Choroid plexus epithelial cell (primary cell): ENCODE results near the gene EML4.
A peak's percentile ranks its signal among the peaks of the same experiment; 100 is the strongest.

Experiments used
- DNase-seq: peaks from one replicate; pipeline ENCODE4 v3.0.0-alpha.2; 2010; ENCODE audit warnings: low read depth
- H3K4me3 ChIP-seq: 2 replicates; pipeline ENCODE4 v1.5.1; 2011; ENCODE audit warnings: low read depth, mild to moderate bottlenecking, control low read depth, low read length, moderate library complexity
- TF ChIP-seq, protein P1 (sequence below): conservative IDR thresholded peaks from 2 replicates; pipeline ENCODE4 v1.5.1; 2011; ENCODE audit warnings: low read depth, mild to moderate bottlenecking, control low read depth, inconsistent platforms, low read length, moderate library complexity

The EML4 gene

DNA sequence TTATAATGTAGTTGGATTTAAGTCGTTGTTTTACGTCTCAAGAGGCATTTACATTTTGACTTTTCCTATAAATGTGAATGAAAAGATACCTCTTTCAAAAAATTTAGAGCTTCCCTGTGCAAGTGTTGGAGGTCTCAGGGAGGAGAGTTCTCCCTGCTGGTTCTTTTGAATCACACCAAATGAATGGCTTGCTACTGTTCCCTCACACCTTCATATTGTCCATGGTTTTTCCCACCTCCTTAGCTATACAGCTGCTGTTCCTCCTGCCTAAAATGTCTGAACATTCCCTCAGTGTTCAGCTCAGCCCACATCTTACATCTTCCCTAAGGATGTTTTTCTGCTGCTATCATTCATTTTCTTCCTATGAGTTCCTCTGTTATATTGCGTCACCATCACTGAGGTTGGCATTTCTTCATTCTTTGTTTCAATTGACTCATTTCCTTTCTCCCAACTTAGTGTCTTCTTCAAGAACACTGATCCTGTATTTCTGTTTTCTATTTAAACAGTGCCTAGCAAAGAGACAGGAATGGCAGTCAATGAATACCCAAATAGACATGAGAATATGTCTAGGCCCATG lies 145.8 kb downstream of the EML4 start:
- no peak overlapping the region for H3K4me3 ChIP-seq
- peak; percentile 91 for DNase-seq
- TF ChIP-seq, protein P1, sequence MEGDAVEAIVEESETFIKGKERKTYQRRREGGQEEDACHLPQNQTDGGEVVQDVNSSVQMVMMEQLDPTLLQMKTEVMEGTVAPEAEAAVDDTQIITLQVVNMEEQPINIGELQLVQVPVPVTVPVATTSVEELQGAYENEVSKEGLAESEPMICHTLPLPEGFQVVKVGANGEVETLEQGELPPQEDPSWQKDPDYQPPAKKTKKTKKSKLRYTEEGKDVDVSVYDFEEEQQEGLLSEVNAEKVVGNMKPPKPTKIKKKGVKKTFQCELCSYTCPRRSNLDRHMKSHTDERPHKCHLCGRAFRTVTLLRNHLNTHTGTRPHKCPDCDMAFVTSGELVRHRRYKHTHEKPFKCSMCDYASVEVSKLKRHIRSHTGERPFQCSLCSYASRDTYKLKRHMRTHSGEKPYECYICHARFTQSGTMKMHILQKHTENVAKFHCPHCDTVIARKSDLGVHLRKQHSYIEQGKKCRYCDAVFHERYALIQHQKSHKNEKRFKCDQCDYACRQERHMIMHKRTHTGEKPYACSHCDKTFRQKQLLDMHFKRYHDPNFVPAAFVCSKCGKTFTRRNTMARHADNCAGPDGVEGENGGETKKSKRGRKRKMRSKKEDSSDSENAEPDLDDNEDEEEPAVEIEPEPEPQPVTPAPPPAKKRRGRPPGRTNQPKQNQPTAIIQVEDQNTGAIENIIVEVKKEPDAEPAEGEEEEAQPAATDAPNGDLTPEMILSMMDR, result no peak

DNA sequence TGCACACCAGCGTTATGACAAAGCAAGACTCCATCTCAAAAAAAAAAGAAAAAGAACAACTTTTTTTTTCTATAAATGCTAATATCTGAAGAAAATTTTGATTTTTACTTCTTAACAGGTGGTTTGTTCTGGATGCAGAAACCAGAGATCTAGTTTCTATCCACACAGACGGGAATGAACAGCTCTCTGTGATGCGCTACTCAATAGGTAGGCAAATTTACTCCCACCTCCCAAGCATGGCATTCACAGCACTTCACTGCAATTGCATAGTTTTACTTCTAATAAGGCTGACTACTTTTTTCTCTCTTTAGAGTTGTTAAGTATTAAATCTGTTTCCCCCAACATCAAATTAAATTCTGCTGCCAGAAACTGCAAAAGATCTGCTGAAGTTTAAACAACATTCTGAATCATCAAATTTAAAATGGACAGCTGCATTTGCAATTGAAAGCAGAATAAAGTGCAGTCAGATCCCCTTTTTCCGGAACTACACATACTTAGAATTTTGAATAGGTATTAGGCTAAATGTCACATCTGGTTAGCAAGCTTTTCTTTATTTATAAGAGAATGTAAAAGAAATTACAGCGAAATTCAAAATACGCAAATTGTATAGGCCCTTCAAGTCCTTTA lies 146.8 kb downstream of the EML4 start:
- no peak for DNase-seq
- no peak overlapping the region for H3K4me3 ChIP-seq
- TF ChIP-seq, protein P1, result no peak

DNA sequence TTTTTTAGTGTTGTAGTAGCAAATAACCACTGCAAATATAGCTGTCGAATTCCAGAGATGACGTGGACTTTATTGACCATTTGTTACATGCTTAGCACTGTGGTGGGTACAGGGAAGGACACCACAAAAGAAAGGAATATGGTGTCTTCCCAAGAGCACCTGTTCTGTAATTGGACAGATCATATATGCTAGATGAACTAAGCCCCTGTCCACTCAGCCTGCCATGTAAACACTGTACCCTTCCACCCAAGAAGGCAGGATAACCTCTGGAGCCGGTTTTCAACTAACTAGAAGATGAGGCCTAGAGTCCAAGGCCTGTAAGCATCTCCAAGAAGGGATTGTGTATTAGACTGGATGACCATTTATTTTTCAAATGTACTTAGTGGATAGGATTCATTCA lies 147.8 kb downstream of the EML4 start:
- TF ChIP-seq, protein P1, result no peak
- no peak for DNase-seq
- H3K4me3 ChIP-seq, result no peak overlapping the region

DNA sequence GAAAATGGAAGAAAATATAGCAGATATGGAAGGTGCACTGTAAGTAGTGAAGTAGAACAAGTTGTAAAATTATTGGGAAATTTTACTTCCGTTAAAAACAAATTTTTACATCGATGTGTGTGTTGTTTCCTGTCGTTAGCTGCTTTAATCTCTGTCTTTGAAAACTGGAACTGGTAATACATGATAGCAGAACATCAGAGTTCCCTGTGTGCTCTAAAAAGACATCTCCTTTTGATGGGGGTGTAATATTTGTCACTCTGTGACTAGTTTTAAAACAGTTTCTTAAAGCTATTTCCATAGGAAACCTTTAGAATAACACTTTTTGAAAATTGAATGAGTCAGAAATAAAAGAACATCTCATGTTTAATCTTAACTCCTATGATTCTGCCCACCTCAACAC lies 148.3 kb downstream of the EML4 start:
- TF ChIP-seq, protein P1, result no peak
- no peak for DNase-seq
- no peak overlapping the region for H3K4me3 ChIP-seq

DNA sequence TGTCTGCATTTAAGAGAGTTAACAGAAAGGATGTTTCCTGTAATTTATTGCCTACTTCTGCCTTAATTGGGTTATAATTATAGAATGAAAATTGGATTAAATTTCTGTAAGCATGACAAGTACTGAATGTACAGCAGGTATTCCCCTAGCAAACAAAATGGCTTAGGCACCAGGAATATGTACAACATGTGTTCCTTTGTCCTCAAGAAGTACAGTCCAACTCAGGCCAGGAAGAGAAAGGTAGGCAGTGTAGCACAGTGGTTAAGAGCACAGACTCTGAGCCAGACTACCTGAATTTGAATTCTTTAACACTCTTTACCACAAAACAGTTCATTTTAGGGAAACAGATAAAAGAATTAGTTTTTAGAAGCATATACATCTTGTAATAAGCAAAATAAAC lies 148.8 kb downstream of the EML4 start:
- DNase-seq, result no peak
- TF ChIP-seq, protein P1, result no peak
- no peak overlapping the region for H3K4me3 ChIP-seq

DNA sequence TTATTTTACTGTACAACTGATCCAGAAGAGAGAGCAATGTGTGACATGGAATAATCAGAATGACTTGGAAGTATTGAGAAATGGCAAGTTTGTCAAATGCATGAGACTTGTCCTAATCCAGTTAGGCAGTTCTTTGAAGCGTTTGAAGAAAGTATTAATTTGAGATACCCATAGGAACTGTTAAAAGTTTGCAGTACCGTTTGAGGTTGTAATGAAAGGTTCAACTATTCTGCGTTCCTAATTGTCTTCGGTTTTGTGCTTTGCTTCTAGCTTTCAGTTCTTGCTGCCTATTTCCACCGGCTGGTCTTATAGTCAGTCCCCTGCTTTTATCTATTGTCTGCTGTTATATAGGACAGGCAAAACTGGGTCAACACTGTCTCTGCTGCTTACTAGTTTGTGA lies 150.1 kb downstream of the EML4 start:
- no peak overlapping the region for H3K4me3 ChIP-seq
- DNase-seq, result no peak
- TF ChIP-seq, protein P1, result no peak

DNA sequence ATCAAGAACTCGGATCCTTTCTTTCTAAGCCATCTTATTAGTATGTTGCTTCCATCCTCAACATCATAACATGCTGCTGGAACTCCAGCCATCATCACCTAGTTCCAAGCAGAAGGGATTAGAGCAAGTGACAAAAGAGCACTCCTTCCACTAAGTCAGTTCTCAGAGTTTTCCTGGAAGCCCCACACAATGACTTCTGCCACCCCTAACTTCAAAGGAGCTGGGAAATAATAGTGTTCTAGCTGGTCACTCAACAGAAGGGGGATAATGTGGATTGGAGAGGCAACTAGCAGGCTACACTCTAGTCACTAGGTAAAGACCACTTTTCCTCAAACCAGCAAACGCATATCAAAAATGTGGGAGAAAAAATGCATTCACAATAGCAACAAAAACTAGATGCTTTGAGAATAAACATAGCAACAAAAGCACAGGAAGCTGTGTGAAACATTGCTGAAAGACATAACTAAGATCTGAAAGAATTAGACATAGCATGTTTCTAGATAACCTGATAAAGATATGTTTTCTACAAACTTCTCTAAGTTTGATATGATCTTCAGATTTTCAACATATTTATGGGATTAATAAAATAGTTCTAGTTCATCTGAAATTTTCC lies 152.4 kb downstream of the EML4 start:
- no peak for DNase-seq
- no peak overlapping the region for H3K4me3 ChIP-seq
- TF ChIP-seq, protein P1, result no peak
